IMR-90 (cell line): ENCODE data around the gene RAMP3. TPM values are rescaled to one million over a fixed set of nuclear protein-coding genes. Genes with fewer than 3 reads are reported as not detected.

Source experiments
- ATAC-seq: fragments of 200-7000 bp; cut with Tn5 transposase; 2 replicates; pipeline ENCODE4 v1.9.1; 2020; ENCODE audit warnings: low read depth, mild to moderate bottlenecking, moderate library complexity
- BruUV-seq: library from RNA; stranded (reverse); fragments of 400-500 nt; replicated peaks from 2 replicates; lab custom pipeline; 2021; lab: Mats Ljungman, UMichigan
- CTCF ChIA-PET: fragments of 300-600 bp; formaldehyde crosslinking; extraction: SDS; loops from one replicate; lab custom pipeline; 2021; ENCODE audit warnings: antibody characterized with exemption; lab: Yijun Ruan, JAX
- POLR2A ChIA-PET: fragments of 300-600 bp; sonication (Branson Sonifier 250); formaldehyde crosslinking; loops from one replicate; lab custom pipeline; 2022; ENCODE audit warnings: antibody characterized with exemption; ENCODE audit not compliant: unreplicated experiment; lab: Charles Lee
- DNase-seq: peaks from one replicate; pipeline ENCODE4 v3.0.0; 2013
- H2AFZ ChIP-seq: replicated peaks from 2 replicates; pipeline ENCODE3; 2013; ENCODE audit warnings: low read length, mild to moderate bottlenecking; ENCODE audit not compliant: poor library complexity
- H2AK5ac ChIP-seq: 2 replicates; pipeline ENCODE4 v1.6.1; 2013; ENCODE audit warnings: low read depth, low read length, inconsistent platforms
- H2AK9ac ChIP-seq: replicated peaks from 2 replicates; pipeline ENCODE3; 2013; ENCODE audit warnings: mild to moderate bottlenecking, low read depth, low read length, moderate library complexity; ENCODE audit not compliant: poor library complexity
- H2BK120ac ChIP-seq: 2 replicates; pipeline ENCODE4 v1.6.1; 2013; ENCODE audit warnings: low read depth, low read length, inconsistent platforms
- H2BK15ac ChIP-seq: 3 replicates; pipeline ENCODE4 v1.6.1; 2013; ENCODE audit warnings: low read depth, low read length, inconsistent platforms
- H2BK20ac ChIP-seq: 2 replicates; pipeline ENCODE4 v1.6.1; 2013; ENCODE audit warnings: low read depth, mild to moderate bottlenecking, inconsistent platforms, low read length, moderate library complexity
- H2BK5ac ChIP-seq: 2 replicates; pipeline ENCODE4 v1.6.1; 2013; ENCODE audit warnings: mild to moderate bottlenecking, low read depth, low read length, inconsistent platforms; ENCODE audit not compliant: poor library complexity, severe bottlenecking
- H3K14ac ChIP-seq: replicated peaks from 2 replicates; pipeline ENCODE4 v1.6.1; 2013; ENCODE audit warnings: low read depth, low read length, inconsistent platforms
- H3K18ac ChIP-seq: 2 replicates; pipeline ENCODE4 v1.6.1; 2013; ENCODE audit warnings: low read depth, low read length, control low read depth
- H3K23ac ChIP-seq: 2 replicates; pipeline ENCODE4 v1.6.1; 2013; ENCODE audit warnings: low read depth, low read length, inconsistent platforms
- H3K27ac ChIP-seq: 2 replicates; pipeline ENCODE4 v1.5.1; 2013; ENCODE audit warnings: mild to moderate bottlenecking, control low read depth, low read length; ENCODE audit not compliant: insufficient read depth
- H3K27me3 ChIP-seq: 2 replicates; pipeline ENCODE4 v1.6.1; 2013; ENCODE audit warnings: low read length; ENCODE audit not compliant: control insufficient read depth, insufficient read depth
- H3K36me3 ChIP-seq: 2 replicates; pipeline ENCODE4 v1.6.1; 2013; ENCODE audit warnings: low read length, mixed read lengths; ENCODE audit not compliant: control insufficient read depth, insufficient read depth
- H3K4ac ChIP-seq: 2 replicates; pipeline ENCODE4 v1.6.1; 2013; ENCODE audit warnings: low read depth, low read length, inconsistent platforms
- H3K4me1 ChIP-seq: 2 replicates; pipeline ENCODE4 v1.6.1; 2013; ENCODE audit warnings: low read length, mixed read lengths; ENCODE audit not compliant: control insufficient read depth, insufficient read depth
- H3K4me2 ChIP-seq: 2 replicates; pipeline ENCODE4 v1.6.1; 2013; ENCODE audit warnings: low read depth, mild to moderate bottlenecking, control low read depth, low read length, moderate library complexity
- H3K4me3 ChIP-seq: 2 replicates; pipeline ENCODE4 v1.5.1; 2013; ENCODE audit warnings: low read depth, mild to moderate bottlenecking, control low read depth, low read length, moderate library complexity; ENCODE audit not compliant: insufficient read depth
- H3K56ac ChIP-seq: 2 replicates; pipeline ENCODE4 v1.6.1; 2013; ENCODE audit warnings: low read length, inconsistent platforms; ENCODE audit not compliant: insufficient read depth; ENCODE audit errors: extremely low read depth
- H3K79me1 ChIP-seq, 2 experiments: 2 replicates each; pipeline ENCODE4 v1.6.1; 2013; ENCODE audit warnings: low read length in 2 of 2, inconsistent platforms in 1 of 2, low read depth in 1 of 2
- H3K9ac ChIP-seq: 2 replicates; pipeline ENCODE4 v1.6.1; 2013; ENCODE audit warnings: low read depth, low read length, control low read depth
- H3K9me1 ChIP-seq: 2 replicates; pipeline ENCODE4 v1.6.1; 2013; ENCODE audit warnings: low read length, inconsistent platforms; ENCODE audit not compliant: insufficient read depth
- H3K9me3 ChIP-seq: 2 replicates; pipeline ENCODE4 v1.6.1; 2013; ENCODE audit warnings: low read length; ENCODE audit not compliant: control insufficient read depth, insufficient read depth
- H4K20me1 ChIP-seq: 2 replicates; pipeline ENCODE4 v1.6.1; 2013; ENCODE audit warnings: low read length, inconsistent platforms; ENCODE audit not compliant: insufficient read depth
- H4K5ac ChIP-seq: 2 replicates; pipeline ENCODE4 v1.6.1; 2013; ENCODE audit warnings: mild to moderate bottlenecking, low read depth, low read length, control low read depth
- H4K8ac ChIP-seq, 2 experiments: 2 replicates each; pipeline ENCODE4 v1.6.1; 2013; ENCODE audit warnings: low read depth in 2 of 2, low read length in 2 of 2, control low read depth in 1 of 2, inconsistent platforms in 1 of 2
- H4K91ac ChIP-seq: 2 replicates; pipeline ENCODE4 v1.6.1; 2013; ENCODE audit warnings: low read depth, low read length, inconsistent platforms; ENCODE audit not compliant: insufficient read depth
- CHD1 ChIP-seq: IDR thresholded peaks from 2 replicates; pipeline ENCODE4 v1.6.1; 2012; ENCODE audit warnings: low read depth, low read length, improper control_type of control experiment
- MAZ ChIP-seq: IDR thresholded peaks from 2 replicates; pipeline ENCODE4 v1.6.1; 2012; ENCODE audit warnings: low read depth, mild to moderate bottlenecking, low read length, improper control_type of control experiment, moderate library complexity, borderline replicate concordance
- POLR2A ChIP-seq: IDR thresholded peaks from 2 replicates; pipeline ENCODE4 v1.6.1; 2012; ENCODE audit warnings: mild to moderate bottlenecking, low read depth, low read length
- RAD21 ChIP-seq: IDR thresholded peaks from 2 replicates; pipeline ENCODE4 v1.6.1; 2012; ENCODE audit warnings: low read length, improper control_type of control experiment
- RCOR1 ChIP-seq: IDR thresholded peaks from 2 replicates; pipeline ENCODE4 v1.6.1; 2012; ENCODE audit warnings: mild to moderate bottlenecking, low read length, improper control_type of control experiment; ENCODE audit not compliant: insufficient replicate concordance
- RFX5 ChIP-seq: IDR thresholded peaks from 2 replicates; pipeline ENCODE4 v1.8.0; 2012; ENCODE audit warnings: low read depth, mild to moderate bottlenecking, low read length, moderate library complexity
- SMC3 ChIP-seq: fragments of 150-350 bp; IDR thresholded peaks from 2 replicates; pipeline ENCODE4 v1.6.1; 2016; ENCODE audit warnings: low read depth, mild to moderate bottlenecking, antibody characterized with exemption, low read length, moderate library complexity
- WGBS, 2 experiments: methylation state at CpG; one replicate each; pipeline versions ENCODE4 v1.1.5 to v1.1.7; 2013; ENCODE audit warnings: missing lambda C conversion rate in 2 of 2; ENCODE audit not compliant: insufficient read length in 1 of 2; ENCODE audit errors: extremely low coverage in 2 of 2; 5-methylcytosine and 5-hydroxymethylcytosine counted together
- dilution Hi-C: fragments of 300-500 bp; cut with HindIII; formaldehyde crosslinking; loops from one replicate; pipeline ENCODE4 v1.14.3; 2018; ENCODE audit warnings: low sequenced_read_pairs; ENCODE audit not compliant: unreplicated experiment
- in situ Hi-C: fragments of 300-500 bp; cut with MboI; formaldehyde crosslinking; loops from 3 replicates; pipeline ENCODE4 v1.14.3; 2019; ENCODE audit warnings: low sequenced_read_pairs, inconsistent platforms, mixed read lengths
- intact Hi-C: fragments of 100-400 bp; cut with micrococcal nuclease; formaldehyde crosslinking; loops from 2 replicates; pipeline ENCODE4 v1.10.0; 2022
- polyA plus RNA-seq, 3 experiments: library from polyadenylated mRNA; depleted of rRNA; stranded (reverse); fragments of >200 nt; gene quantifications; 2 replicates each; pipeline ENCODE4 v1.2.3, GENCODE V29; 2012; ENCODE audit warnings: low replicate concordance in 1 of 3
- total RNA-seq: library from RNA; depleted of rRNA; stranded (reverse); fragments of >200 nt; gene quantifications from 2 replicates; pipeline ENCODE4 v1.2.3, GENCODE V29; 2012
- TF ChIP-seq, protein P1 (sequence below): conservative IDR thresholded peaks from 2 replicates; pipeline ENCODE4 v1.5.1; 2012; ENCODE audit warnings: mild to moderate bottlenecking, low read depth, low read length, improper control_type of control experiment

Gene RAMP3
- total and polyA plus RNA-seq, 2 of the 4 experiments (the other 2 are of a cell fraction): not detected

DNA sequence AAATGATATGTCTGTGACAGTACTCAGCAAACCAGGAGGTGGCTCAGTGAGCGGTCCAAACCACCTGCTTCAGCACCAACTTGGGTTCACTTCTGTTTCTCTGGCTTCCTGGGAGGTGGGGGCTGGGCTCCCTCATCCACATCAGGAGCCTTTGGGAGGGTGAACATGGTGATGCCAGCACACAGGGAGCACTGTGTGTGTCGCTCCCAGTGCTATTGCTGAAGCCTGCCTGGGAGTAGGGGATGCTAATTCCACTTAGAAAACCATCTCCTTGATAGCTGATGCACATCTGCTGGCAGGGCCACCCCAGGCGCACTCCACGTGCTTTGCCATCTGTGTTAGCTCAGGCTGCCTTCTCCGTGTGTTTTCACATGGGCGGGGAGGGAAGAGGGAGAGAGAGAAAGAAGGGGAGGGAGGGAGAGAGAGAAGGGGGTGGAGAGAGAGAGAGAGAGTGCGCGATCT lies 58.0 kb downstream of the RAMP3 start:
- H3K36me3 ChIP-seq: no peaks in the 10 kb centered on the region
- no peak overlapping the region for H3K18ac ChIP-seq
- no peak overlapping the region for H3K14ac ChIP-seq
- H3K4me1 ChIP-seq: no peaks in the 10 kb centered on the region
- H3K9me3 ChIP-seq: no peaks in the 10 kb centered on the region
- H2BK120ac ChIP-seq: no peak overlapping the region
- no peak overlapping the region for H3K23ac ChIP-seq
- H2BK15ac ChIP-seq: no peak overlapping the region
- in situ Hi-C loops: no loop called here
- DNase-seq (no peak), ATAC-seq (no peak)
- H4K20me1 ChIP-seq: no peaks in the 10 kb centered on the region
- no peak overlapping the region for H2AFZ ChIP-seq
- H3K9me1 ChIP-seq: no peaks in the 10 kb centered on the region
- no peak overlapping the region for H4K5ac ChIP-seq
- no peak overlapping the region for H3K4ac ChIP-seq
- no CpG with 5 or more reads among the region's 8 CpGs for WGBS, 2 experiments
- dilution Hi-C loops: no loop called here
- no peak overlapping the region for H3K9ac ChIP-seq
- no peak overlapping the region for H3K4me3 ChIP-seq
- CTCF ChIA-PET: no interaction called here
- no peak overlapping the region for H2AK9ac ChIP-seq
- no peak overlapping the region for H2BK5ac ChIP-seq
- no peak overlapping the region for H2BK20ac ChIP-seq
- H4K8ac ChIP-seq: no peak overlapping the region
- H3K27me3 ChIP-seq: peaks cover 33% of the 10 kb centered on the region
- TF ChIP-seq MAZ: no peak
- no peak for TF ChIP-seq RCOR1
- TF ChIP-seq, protein P1, sequence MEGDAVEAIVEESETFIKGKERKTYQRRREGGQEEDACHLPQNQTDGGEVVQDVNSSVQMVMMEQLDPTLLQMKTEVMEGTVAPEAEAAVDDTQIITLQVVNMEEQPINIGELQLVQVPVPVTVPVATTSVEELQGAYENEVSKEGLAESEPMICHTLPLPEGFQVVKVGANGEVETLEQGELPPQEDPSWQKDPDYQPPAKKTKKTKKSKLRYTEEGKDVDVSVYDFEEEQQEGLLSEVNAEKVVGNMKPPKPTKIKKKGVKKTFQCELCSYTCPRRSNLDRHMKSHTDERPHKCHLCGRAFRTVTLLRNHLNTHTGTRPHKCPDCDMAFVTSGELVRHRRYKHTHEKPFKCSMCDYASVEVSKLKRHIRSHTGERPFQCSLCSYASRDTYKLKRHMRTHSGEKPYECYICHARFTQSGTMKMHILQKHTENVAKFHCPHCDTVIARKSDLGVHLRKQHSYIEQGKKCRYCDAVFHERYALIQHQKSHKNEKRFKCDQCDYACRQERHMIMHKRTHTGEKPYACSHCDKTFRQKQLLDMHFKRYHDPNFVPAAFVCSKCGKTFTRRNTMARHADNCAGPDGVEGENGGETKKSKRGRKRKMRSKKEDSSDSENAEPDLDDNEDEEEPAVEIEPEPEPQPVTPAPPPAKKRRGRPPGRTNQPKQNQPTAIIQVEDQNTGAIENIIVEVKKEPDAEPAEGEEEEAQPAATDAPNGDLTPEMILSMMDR: no peak
- no peak for TF ChIP-seq POLR2A
- no peak for TF ChIP-seq RFX5
- TF ChIP-seq CHD1: no peak
- TF ChIP-seq RAD21: no peak
- TF ChIP-seq SMC3: no peak
- no peak overlapping the region for H2AK5ac ChIP-seq
- no peak overlapping the region for H4K91ac ChIP-seq
- H3K27ac ChIP-seq: no peak overlapping the region
- BruUV-seq: no TSS peak
- H3K79me1 ChIP-seq: no peaks in the 10 kb centered on the region
- intact Hi-C loops: no loop called here
- H3K56ac ChIP-seq: no peak overlapping the region
- H3K4me2 ChIP-seq: no peak overlapping the region
- POLR2A ChIA-PET: interaction anchor here (0.6 kb wide), 1 partner anchor 104 kb away, joined by 7 read pairs; the partner anchor contains the start of gene TBRG4
